Breast epithelium (tissue), 4 donors: Measurements from ENCODE around the gene MYO1E. TPM values are rescaled to one million over a fixed set of nuclear protein-coding genes. Genes with fewer than 3 reads are reported as not detected.

Experiments
- DNase-seq, 2 donors: peaks; one replicate each; pipeline ENCODE4 v3.0.0-alpha.2; 2019; ENCODE audit warnings: low spot score in 2 of 2
- H3K27ac ChIP-seq, 2 donors: fragments of 200-600 bp; sonication (generic) in 1 of 2; one replicate each; pipeline ENCODE4 v1.5.1; 2016 to 2019; ENCODE audit warnings: mild to moderate bottlenecking in 1 of 2
- H3K27me3 ChIP-seq, 2 donors: fragments of 200-600 bp; sonication (generic) in 1 of 2; one replicate each; pipeline versions ENCODE4 v1.5.1 to v1.6.0; 2017 to 2019; ENCODE audit warnings: control low read depth in 1 of 2, mild to moderate bottlenecking in 1 of 2
- H3K36me3 ChIP-seq: fragments of 200-600 bp; one replicate; pipeline ENCODE4 v1.5.1; 2019
- H3K4me1 ChIP-seq, 2 donors: fragments of 200-600 bp; sonication (generic); one replicate each; pipeline ENCODE4 v1.5.1; 2016 to 2019; ENCODE audit warnings: control low read depth in 1 of 2
- H3K4me3 ChIP-seq, 3 donors: fragments of 200-600 bp; sonication (generic); 1 replicate in 2 of 3; 2 replicates in 1 of 3; pipeline ENCODE4 v1.5.1; 2016 to 2019; ENCODE audit warnings: mild to moderate bottlenecking in 3 of 3, moderate library complexity in 2 of 3
- H3K9me3 ChIP-seq, 2 donors: fragments of 200-600 bp; sonication (generic) in 1 of 2; one replicate each; pipeline ENCODE4 v1.5.1; 2016 to 2019; ENCODE audit warnings: control low read depth in 1 of 2
- CTCF ChIP-seq, 3 donors: fragments of 450-650 bp; IDR thresholded peaks; one replicate each; pipeline ENCODE4 v1.5.1; 2016 to 2017; ENCODE audit warnings: antibody characterized with exemption in 3 of 3, mild to moderate bottlenecking in 3 of 3, moderate library complexity in 3 of 3
- POLR2A ChIP-seq: fragments of 450-650 bp; IDR thresholded peaks from one replicate; pipeline ENCODE4 v1.6.1; 2016; ENCODE audit warnings: antibody characterized with exemption, mild to moderate bottlenecking, moderate library complexity
- POLR2AphosphoS5 ChIP-seq, 3 donors: sonication (generic); formaldehyde crosslinking; IDR thresholded peaks; one replicate each; pipeline ENCODE4 v1.6.1; 2017; ENCODE audit warnings: antibody characterized with exemption in 3 of 3
- intact Hi-C: fragments of 100-400 bp; cut with DNase I; formaldehyde crosslinking; loops from one replicate; pipeline ENCODE4 v1.15.1; 2023; ENCODE audit warnings: low total_unique reads
- total RNA-seq, 3 donors: library from RNA; depleted of rRNA; stranded (reverse); fragments of >200 nt; gene quantifications; one replicate each; pipeline ENCODE4 v1.1.0, GENCODE V29; 2016

The MYO1E gene
- total RNA-seq, 3 donors from 2014 or later = 51.5 to 76.1 (median 68.6) TPM

GRCh38 chr15:59124261-59124660 lies 248.4 kb downstream of the MYO1E start:
- Histone ChIP-seq H3K27ac (no peak overlapping the region), H3K9me3 (peaks cover 0 to 11% of the 10 kb centered on the region in 2 donors)
- intact Hi-C loops = no loop called here

GRCh38 chr15:59120937-59121336 lies 251.7 kb downstream of the MYO1E start:
- H3K36me3 ChIP-seq = no peaks in the 10 kb centered on the region
- no peak for DNase-seq
- no peak overlapping the region for H3K4me3 ChIP-seq
- TF ChIP-seq POLR2A (no peak), POLR2AphosphoS5 (IDR thresholded peaks at IDR 0.05) (no peak), CTCF (IDR thresholded peaks at IDR 0.05) (no peak)
- H3K9me3 ChIP-seq = no peaks in the 10 kb centered on the region
- intact Hi-C loops = no loop called here
- H3K27ac ChIP-seq = no peak overlapping the region
- no peaks in the 10 kb centered on the region for H3K4me1 ChIP-seq
- no peaks in the 10 kb centered on the region for H3K27me3 ChIP-seq

More at GRCh38 chr15:59124261-59124660, 248.4 kb downstream of the MYO1E start:
- no peaks in the 10 kb centered on the region for H3K27me3 ChIP-seq
- no peaks in the 10 kb centered on the region for H3K36me3 ChIP-seq
- TF ChIP-seq POLR2AphosphoS5 (IDR thresholded peaks at IDR 0.05) = no peak
- no peak for TF ChIP-seq POLR2A
- no peak for TF ChIP-seq CTCF (IDR thresholded peaks at IDR 0.05)
- DNase-seq = no peak
- no peak overlapping the region for H3K4me3 ChIP-seq
- no peaks in the 10 kb centered on the region for H3K4me1 ChIP-seq

GRCh38 chr15:59119625-59120024 lies 253.0 kb downstream of the MYO1E start:
- Histone ChIP-seq H3K27ac (no peak overlapping the region), H3K36me3 (no peaks in the 10 kb centered on the region), H3K27me3 (no peaks in the 10 kb centered on the region), H3K9me3 (no peaks in the 10 kb centered on the region), H3K4me3 (no peak overlapping the region), H3K4me1 (no peaks in the 10 kb centered on the region)
- intact Hi-C loops = no loop called here
- no peak for DNase-seq
- no peak for TF ChIP-seq POLR2A
- no peak for TF ChIP-seq CTCF (IDR thresholded peaks at IDR 0.05)
- no peak for TF ChIP-seq POLR2AphosphoS5 (IDR thresholded peaks at IDR 0.05)

- TF ChIP-seq POLR2A = no peak
- TF ChIP-seq CTCF (IDR thresholded peaks at IDR 0.05) = no peak
- no peak for TF ChIP-seq POLR2AphosphoS5 (IDR thresholded peaks at IDR 0.05)
- Histone ChIP-seq H3K4me3 (no peak overlapping the region), H3K36me3 (no peaks in the 10 kb centered on the region), H3K4me1 (no peaks in the 10 kb centered on the region), H3K27me3 (no peaks in the 10 kb centered on the region), H3K27ac (no peak overlapping the region), H3K9me3 (no peaks in the 10 kb centered on the region)
- no peak for DNase-seq
- intact Hi-C loops = loop anchor here (1.0 kb wide), 1 partner anchor 8 kb away; no protein-coding TSS in a partner anchor
Measured at GRCh38 chr15:59116771-59117170, 255.9 kb downstream of the MYO1E start.

GRCh38 chr15:59116141-59116540 lies 256.5 kb downstream of the MYO1E start:
- H3K36me3 ChIP-seq = no peaks in the 10 kb centered on the region
- H3K4me3 ChIP-seq = no peak overlapping the region
- H3K9me3 ChIP-seq = no peaks in the 10 kb centered on the region
- no peak for DNase-seq
- no peak overlapping the region for H3K27ac ChIP-seq
- TF ChIP-seq POLR2A (no peak), POLR2AphosphoS5 (IDR thresholded peaks at IDR 0.05) (no peak), CTCF (IDR thresholded peaks at IDR 0.05) (no peak)
- H3K4me1 ChIP-seq = no peaks in the 10 kb centered on the region
- H3K27me3 ChIP-seq = no peaks in the 10 kb centered on the region
- intact Hi-C loops = loop anchor here (1.0 kb wide), 1 partner anchor 8 kb away; no protein-coding TSS in a partner anchor
